GM19240 (cell line): ENCODE measurements around the gene CARM1.
A peak's percentile ranks its signal among the peaks of the same experiment; 100 is the strongest.
"Not testable (repeated sequence)": the region's sequence is repeated elsewhere in the genome, so short reads cannot be mapped to it uniquely, and the experiment has no call there.

ENCODE experiments used
- DNase-seq: peaks from one replicate; pipeline ENCODE4 v3.0.0; 2011; ENCODE audit warnings: low spot score; ENCODE audit not compliant: insufficient read length

CARM1 gene

DNA sequence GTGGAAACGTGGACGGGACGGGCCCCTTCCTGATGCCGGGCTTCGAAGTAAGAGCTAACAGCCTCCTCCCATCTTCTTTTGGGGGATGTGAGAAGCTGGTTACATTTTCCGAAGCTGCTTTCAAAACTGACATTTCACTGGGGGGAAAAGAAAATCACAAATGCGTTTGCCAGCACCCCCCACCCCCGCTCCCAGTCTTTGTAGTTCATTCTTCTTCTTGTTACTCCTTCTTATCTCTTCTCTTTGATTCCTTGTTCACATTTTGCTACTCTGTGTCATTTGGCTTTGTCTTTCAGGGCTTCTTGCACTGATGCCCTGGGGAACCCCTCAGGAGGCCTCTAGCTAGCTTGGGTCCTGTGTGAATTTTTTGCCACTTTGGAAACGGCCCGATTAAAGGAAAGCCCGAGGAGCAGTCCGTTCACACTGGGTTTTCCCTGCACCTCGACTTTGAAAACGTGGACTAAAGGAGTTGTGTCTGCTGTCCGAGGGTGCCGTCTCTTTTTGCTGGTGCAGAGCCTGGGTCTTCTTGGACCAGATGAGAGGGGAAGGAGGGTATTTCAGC, 1.3 kb downstream of the CARM1 start:
- DNase-seq, result no peak

DNA sequence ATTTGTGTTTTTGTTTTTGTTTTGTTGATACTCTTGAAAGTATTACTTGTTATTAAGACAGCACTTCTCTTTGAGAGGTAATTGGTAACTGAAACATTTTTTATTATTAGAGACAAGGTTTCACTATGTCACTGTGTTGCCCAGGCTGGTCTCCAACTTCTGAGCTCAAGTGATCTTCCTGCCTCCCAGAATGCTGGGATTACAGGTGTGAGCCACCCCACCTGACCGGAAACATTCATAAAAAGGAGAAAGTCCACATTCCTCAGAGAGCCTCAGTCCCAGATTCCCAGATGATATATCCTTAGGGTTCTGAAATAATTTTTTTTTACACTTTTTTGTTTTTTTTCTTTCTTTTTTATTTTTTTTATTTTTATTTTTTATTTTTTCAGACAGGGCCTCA, 2.7 kb downstream of the CARM1 start:
- DNase-seq, result no peak

DNA sequence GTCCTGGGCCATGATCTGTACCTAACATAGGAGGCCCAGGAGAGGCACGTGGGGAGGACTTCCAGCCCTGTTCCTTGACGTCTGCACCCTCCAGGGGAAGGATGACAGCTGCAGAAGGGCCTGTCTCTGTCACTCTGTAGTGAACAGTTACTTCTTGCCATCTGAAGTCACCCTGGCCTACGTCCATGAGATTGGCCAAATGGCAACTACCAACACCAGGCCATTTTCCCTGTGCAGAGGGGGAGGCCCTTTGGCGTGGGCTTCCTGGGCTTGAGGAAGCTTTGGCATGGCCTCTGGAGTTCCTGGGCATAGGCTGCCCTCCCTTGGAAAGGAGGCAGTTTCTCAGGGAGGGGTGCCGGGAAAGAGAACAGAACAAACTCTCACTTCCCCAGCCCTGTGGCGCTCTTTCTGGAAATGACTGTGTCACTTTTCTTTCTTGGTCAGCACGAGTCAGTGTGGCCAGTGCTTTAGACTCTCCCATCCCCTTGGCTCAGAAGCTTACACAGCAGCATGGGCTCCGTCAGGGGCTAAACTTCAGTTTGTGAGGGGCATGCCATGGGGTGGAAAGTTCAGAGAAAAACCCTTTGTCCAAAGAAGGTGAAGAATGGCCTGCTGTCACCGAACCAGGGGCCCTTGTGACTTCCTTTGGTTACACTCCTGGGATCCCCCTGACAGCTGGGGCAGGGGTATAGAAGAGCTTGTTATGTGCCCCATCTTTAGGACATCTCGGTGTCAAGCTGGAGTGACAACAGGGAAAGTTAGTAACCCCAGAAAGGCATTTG, 5.3 kb downstream of the CARM1 start:
- peak; percentile 40 for DNase-seq

DNA sequence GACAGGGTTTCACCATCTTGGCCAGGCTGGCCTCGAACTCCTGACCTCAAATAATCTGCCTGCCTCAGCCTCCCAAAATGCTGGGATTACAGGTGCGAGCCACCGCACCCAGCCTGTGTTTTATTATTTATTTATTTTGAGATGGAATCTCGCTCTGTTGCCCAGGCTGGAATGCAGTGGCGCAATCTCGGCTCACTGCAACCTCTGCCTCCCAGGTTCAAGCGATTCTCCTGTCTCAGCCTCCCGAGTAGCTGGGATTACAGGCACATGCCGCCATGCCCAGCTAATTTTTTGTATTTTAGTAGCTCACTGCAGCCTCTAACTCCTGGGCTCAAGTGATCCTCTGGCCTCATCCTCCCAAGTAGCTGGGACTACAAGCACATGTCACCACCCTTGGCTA, 6.3 kb downstream of the CARM1 start:
- not testable (repeated sequence) for DNase-seq

DNA sequence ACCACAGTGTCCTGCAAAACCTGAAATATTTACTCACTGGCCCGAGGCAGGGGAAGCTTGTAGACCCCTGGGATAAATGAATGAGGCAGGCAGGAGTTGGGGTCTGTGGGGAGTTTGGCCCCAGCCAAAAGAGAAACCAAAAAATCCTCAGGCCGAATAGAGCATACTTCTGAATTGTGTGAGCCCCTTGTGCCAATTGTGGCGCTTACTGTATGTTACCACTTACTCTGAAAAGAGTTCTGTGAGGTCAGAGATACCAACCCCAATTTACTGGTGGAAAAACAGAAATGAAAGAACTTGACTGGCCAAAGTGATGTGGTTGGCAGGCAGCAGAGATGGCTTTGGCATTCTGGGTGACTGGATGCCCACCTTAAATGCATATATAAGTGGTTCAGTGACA, 6.9 kb downstream of the CARM1 start:
- DNase-seq, result no peak

DNA sequence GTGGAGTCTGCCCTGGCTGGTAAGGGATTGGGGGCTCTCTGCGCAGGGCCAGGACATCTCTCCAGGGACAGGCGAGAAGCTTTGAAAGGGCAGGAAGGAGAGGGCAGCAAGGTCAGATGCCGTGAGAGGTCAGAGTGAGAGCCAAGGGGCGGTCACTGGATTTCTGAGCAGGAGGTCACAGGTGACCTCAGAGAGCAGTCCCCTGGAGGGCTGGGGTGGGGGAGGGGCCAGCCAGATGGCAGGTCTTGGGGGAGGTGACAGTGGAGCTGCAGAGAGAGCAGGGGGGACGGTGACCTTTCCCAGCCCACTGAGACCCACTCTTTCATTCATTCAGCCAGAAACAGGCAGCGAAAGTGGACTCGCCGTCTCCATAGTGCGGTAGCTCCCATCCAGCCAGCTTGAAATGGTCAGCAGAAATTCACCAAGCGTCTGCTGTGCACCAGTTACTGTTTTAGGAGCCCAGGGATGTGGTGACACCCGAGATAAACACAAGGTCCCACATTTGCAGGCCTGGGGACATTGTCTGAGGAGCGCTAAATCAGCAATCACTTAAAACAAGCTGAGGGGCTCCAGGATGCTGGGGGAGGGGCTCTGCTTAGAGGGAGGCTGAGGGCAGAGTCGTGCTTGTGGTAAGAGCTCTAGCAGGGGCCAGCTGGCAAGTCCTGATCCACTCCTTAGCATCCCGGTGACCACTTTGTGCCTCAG, 10.2 kb downstream of the CARM1 start:
- no peak for DNase-seq

DNA sequence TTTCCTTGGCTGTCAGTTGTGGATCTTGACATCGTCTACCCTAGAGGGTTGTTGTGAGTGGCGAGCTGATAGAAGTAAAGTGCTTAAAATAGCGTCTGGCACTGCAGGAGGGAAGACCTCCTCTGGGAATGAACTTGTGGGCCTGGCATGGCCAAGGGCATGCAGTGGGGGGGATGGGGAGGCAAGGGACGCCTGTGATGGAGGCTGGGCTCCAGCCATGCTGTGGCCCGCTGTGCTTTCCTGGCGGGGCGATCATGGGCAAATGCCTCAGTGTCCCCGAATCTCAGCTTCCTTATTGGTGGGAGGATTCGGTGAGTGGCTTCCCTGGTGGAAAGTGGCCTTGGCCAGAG, 10.7 kb downstream of the CARM1 start:
- no peak for DNase-seq

DNA sequence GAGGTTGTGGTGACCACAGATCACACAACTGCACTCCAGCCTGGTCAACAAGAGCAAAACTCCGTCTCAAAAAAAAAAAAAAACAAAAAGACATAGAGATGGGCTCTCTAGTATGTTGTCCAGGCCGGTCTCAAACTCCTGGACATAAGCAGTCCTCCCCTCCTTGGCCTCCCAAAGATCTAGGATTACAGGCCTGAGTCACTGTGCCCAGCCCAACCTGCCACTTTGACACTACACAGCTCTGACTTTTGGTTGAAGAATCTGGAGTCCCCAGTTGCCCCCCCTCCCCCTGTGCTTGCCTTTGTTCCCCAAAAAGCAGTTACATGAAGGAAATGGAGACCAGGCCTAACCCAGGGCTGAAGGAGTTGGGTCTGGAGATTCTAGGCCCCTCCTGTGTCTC, 12.9 kb downstream of the CARM1 start:
- no peak for DNase-seq

DNA sequence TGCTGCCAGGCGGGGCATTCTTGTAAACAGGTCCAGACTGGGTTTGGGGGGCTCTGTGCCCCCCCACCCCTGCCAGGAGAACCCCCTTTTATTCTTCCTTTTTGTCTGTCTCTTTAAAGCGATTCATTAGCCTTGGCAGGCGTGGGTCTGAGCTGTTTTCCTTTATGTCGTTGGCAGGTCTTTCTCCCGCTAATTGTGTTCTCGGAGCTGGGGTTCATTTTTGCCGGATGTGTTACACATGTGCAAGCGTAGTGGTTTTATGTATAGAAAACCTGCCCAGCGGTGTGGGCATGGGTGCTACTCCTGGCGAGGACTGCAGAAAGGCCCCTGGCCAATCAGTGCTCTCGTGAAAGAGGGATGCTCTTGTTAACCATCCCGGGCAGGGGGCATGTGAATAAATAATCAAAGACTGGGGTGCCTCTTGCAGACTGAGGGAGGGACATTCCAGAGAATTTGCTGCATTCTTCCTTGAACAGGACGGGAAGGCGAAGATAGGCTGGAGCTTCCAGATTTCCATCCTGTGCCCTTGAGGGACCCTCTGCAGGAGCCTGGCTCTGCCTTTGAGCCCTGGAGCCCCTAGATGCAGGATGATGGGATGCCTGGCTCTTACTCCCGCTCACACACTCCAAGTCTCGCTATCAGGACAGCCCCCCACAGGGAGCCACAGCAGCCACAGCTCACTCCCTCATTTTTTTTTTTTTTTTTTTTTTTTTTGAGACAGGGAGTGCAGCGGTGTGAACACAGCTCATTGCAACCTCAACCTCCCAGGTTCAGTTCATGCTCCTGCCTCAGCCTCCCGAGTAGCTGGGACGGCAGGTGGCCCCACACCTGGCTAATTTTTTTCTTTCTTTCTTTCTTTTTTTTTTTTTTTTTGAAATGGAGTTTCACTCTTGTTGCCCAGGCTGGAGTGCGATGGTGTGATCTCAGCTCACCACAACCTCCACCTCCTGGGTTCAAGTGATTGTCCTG, 14.1 kb downstream of the CARM1 start:
- DNase-seq, result no peak

DNA sequence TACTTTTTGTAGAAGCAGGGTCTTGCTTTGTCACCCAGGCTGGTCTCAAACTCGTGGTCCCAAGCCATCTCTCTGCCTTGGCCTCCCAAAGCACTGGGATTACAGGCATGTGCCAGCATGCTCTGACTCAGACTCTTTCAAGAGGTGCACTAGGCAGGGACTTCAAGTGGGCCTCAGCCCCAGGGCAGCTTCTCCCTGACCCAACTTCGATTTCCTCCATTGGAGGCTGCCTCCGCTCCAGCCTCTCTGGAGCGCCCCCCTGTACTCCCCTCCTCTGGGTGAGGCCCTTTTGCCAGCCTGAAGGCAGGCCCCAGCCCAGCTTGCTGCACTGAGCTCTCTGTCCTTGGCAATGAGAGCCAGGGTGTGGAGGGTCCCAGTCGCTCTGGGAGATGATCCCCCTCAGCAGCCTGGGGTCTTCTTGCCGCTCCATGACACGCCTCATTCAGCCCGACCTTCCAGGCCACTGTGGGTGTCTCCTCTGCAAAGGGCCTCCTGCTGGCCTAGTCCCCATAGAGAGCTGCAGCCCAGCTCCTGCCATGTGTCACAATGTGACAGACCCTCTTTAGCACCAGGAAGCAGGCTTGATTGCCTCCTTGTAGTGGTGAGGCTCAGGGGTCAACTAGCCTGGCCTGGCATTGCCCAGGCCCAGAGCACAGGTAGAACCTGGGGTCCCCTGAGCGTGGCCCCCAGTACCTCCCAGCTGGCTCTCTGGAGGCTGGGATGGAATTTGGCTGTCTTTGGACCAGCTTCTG, 16.4 kb downstream of the CARM1 start:
- no peak for DNase-seq

DNA sequence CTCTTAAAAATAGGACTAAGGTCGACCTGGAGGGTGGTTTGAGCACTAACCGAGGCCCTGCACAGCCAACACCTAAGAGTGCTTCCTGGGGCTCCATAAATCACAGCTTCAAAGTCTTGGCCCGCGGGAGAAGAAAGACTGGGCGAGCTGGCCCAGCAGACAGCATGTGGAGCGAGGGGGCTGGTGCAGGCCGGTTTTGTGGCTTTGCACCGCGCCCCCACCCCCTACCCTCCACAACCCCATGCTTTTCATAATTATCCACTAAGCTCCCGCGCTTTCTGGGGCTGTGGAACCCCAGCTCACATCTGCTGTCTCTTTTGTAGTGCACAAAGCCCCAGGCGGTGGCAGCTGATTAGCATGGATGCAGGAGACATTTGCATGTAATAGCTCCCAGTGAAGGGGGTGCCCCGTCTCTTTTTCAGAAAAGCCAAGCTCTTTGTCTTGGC, 17.1 kb downstream of the CARM1 start:
- DNase-seq, result no peak

DNA sequence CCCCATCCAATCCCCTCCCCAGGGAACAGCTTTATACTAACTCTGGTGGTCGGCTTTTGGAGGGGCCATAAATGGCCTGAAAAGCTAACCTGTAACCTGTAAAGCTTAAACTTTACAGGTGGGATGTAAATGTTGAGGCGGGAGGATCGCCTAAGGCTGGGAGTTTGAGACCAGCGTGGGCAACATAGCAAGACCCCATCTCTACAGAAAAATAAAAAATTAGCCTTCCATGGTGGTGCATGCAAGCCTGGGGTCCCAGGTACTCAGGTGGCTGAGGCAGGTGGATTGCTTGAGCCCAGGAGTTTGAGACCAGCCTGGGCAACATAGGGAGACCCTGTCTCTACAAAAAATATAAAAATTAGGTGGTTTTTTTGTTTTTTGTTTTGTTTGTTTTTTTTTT, 18.5 kb downstream of the CARM1 start:
- no peak for DNase-seq

DNA sequence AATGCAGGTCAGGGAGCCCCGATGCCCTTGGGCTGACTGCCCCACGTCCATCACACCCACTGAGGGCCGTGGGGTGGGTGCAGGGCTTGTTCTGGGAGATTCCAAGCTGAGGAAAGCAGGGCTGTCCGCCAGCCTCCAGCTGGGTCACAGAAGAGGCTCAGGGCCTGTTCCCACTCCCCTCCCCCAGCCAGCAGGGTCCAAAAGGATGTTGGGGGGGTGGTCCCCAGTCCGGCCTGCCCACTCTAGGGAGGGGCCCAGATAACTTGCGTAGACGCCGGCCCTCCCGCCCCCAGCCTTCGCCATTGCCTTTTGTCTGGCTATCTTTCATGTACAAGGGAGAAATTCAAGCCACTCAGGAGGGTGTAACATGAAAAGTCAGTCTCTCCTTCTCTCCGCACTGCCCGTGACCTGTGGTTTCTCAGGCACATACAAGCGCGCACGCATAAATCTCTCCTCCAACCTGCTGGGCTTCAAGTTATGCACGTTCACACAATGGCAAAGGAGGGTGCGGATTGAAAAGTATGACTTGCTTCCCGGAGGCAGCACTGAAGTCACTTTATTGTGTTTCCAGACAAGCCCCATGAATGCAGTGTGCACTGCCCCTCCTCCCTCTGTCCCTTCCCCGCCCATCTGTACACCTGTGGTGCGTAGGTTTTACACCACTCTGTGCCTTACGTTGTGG, 20.2 kb downstream of the CARM1 start:
- DNase-seq, result no peak

DNA sequence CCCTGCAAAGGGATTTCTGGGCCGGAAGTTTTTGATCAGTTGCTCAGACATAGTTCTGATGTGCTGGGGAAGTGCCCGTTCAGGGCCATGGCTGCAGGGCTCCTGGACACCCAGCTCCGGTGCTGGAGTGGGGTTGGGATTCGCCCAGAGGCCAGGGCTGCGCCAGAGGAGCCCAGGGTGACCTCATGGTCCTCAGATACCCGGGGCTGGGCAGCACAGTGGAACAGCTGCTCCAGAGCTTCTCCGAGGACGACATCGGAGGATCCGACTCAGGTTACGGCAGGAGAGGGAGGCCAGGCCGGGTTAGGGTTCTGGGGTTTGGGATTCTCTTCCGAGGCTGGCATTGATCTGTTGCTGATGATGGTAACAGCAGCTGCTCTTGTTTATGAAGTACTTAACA, 20.9 kb downstream of the CARM1 start:
- no peak for DNase-seq

DNA sequence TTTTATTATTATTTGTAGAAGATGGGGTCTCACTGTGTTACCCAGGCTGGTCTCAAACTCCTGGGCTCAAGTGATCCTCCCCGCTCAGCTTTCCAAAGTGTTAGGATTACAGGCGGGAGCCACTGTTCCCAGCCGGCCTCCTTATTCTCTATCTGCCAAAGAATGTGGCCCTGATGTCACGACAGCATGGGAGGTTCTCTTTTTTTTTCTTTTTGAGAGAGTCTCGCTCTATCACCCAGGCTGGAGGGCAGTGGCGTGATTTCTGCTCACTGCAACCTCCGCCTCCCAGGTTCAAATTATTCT, 23.5 kb downstream of the CARM1 start:
- DNase-seq, result no peak

DNA sequence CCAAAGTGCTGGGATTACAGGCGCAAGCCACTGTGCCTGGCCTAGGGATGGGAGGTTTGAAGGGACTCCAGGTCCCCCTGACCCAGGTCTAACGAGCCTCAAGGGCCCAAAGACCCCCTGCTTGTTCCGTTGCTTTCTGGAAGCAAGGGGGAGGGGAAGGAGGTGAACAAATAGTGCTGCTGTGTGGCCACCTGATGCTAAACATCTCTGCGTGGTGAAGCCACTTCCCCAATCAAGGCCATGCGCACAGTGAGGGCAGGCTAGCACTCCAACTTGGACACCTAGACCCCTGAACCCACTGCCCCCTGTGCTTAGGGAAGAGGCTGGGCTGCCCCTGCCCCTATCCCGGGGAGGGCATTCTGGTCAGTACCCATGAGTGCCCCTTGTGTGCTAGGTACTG, 24.0 kb downstream of the CARM1 start:
- no peak for DNase-seq

DNA sequence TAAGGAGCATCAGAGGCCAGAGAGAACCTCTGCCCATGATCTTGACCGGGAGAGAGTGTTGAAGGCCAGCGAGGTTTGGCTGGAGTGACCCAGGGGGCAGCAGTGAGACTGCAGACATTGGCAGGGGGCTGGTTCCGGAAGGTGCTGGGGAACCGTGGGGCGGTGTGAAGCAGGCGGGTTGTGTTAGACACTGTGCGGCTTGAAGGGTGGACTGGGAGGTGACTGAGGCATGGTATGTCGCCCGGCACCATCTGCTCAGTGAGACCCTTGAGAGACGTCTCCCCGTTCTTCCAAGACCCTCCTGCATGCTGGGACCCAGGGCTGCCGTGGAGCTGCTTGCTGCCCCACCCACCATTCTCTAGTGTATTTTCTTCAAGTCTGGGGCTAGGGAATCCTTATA, 24.6 kb downstream of the CARM1 start:
- no peak for DNase-seq

DNA sequence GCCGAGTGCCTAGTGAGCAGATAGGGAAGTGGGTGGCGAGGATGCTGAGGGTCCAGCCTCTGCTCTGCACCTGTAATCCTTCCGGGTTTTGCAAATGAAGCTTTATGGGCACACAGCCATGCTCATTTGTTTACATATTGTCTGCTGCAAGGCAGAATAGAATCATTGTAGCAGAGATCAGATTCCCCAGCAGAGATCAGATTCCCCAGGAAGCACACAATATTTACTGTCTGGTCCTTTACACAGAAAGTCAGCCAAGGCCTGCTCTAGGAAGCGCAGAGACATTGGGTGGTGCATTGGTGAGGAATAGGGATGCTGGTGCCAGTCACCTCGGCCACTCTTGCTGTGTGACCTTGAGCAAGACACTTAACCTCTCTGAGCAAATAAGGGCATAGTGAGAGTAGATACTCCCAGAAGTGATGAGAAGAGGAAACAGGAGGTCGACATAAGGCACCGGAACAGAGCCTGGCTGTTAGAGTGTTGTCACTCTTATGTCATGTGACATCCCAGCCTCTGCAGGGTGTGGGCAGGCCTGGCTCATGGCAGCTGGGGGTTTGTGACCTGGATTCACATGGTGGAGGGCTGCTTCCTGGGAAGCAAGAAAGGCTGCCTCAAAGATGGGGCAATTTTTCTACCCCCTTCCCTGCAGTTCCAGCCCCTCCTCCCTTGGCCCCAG, 25.6 kb downstream of the CARM1 start:
- no peak for DNase-seq

DNA sequence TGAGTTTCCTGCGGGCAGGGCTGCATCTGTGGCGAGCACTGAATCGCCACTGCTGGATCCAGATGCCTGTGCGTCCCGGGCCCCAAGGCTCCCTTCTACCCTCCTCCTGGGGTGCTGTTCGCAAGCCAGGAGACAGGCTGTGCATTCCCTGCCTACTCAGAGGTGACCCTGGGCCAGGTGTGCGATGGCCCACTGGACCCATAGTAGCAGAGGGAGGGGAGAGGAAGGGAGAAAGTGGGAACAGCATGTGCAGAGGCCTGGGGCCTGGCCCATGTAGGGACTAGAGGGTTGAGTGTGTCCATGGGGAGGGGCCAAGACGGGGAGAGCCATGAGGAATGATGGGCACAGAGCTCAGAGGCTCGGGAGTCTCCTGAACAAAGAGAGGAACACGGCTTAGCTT, 27.3 kb downstream of the CARM1 start:
- no peak for DNase-seq

DNA sequence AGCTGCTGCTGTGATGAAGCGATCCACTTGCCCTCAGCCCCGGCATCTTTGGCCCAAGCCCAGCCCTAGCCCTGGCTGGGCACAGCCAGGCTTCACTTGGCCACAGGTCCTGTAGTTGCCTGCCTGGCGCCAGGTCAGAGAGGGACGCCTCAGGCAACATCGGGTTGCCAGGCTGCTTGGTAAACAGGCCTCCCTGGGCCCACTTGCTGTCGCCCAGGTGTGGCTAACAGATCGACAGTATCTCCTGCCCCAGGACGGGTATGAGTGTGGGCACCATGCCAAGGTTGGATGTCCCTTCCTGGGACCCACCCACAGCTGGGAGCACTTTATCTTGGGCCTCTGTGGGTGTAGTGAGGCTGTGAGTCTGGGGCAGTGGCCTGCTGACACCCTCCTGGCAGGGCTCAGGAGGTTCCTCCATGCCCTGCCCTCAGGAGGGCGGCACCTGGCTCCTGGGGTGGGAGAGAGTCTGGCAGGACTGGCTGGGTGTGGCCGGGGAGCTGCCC, 27.8 kb downstream of the CARM1 start:
- DNase-seq, result no peak
